PC-3 (cell line): ENCODE results near the gene PCCA. TPM values are rescaled to one million over a fixed set of nuclear protein-coding genes. Genes with fewer than 3 reads are reported as not detected.

ENCODE experiments used
- ATAC-seq: fragments of 200-7000 bp; cut with Tn5 transposase; 2 replicates; pipeline ENCODE4 v1.9.1; 2020; ENCODE audit warnings: mild to moderate bottlenecking, moderate library complexity
- BruUV-seq: library from RNA; stranded (reverse); fragments of 400-500 nt; replicated peaks from 2 replicates; lab custom pipeline; 2021; lab: Mats Ljungman, UMichigan
- CTCF ChIA-PET: fragments of 300-600 bp; sonication (Branson Sonifier 250); formaldehyde crosslinking; loops from one replicate; lab custom pipeline; 2022; ENCODE audit warnings: antibody characterized with exemption; lab: Charles Lee
- POLR2A ChIA-PET: fragments of 300-600 bp; sonication (Branson Sonifier 250); formaldehyde crosslinking; loops from one replicate; lab custom pipeline; 2022; ENCODE audit warnings: antibody characterized with exemption; ENCODE audit not compliant: unreplicated experiment; lab: Charles Lee
- DNase-seq: peaks from one replicate; pipeline ENCODE4 v3.0.0-alpha.2; 2015
- H2AFZ ChIP-seq: fragments of 300-600 bp; sonication (generic); 2 replicates; pipeline ENCODE4 v1.6.0; 2016; ENCODE audit warnings: antibody characterized with exemption, low read length
- H3F3A ChIP-seq: fragments of 300-600 bp; sonication (generic); one replicate; pipeline ENCODE4 v1.6.0; 2017; ENCODE audit warnings: antibody characterized with exemption, low read length, control low read depth, mild to moderate bottlenecking; ENCODE audit not compliant: unreplicated experiment
- H3K27ac ChIP-seq: fragments of 300-600 bp; sonication (generic); 2 replicates; pipeline ENCODE4 v1.5.1; 2016; ENCODE audit warnings: mild to moderate bottlenecking, low read length
- H3K27me3 ChIP-seq: fragments of 300-600 bp; sonication (generic); 2 replicates; pipeline ENCODE4 v1.6.1; 2016; ENCODE audit warnings: low read length, mixed read lengths
- H3K36me3 ChIP-seq: fragments of 300-600 bp; sonication (generic); 2 replicates; pipeline ENCODE4 v1.6.1; 2016; ENCODE audit warnings: low read depth, mixed run types, low read length, mixed read lengths
- H3K4me1 ChIP-seq: fragments of 300-600 bp; sonication (generic); 2 replicates; pipeline ENCODE4 v1.5.1; 2016; ENCODE audit warnings: low read length; ENCODE audit not compliant: insufficient read depth
- H3K4me2 ChIP-seq: fragments of 300-600 bp; sonication (generic); 2 replicates; pipeline ENCODE4 v1.6.0; 2016; ENCODE audit warnings: low read length
- H3K4me3 ChIP-seq: fragments of 300-600 bp; sonication (generic); 2 replicates; pipeline ENCODE4 v1.5.1; 2016; ENCODE audit warnings: mild to moderate bottlenecking, low read length, mixed read lengths
- H3K79me2 ChIP-seq: fragments of 300-600 bp; sonication (generic); 2 replicates; pipeline ENCODE4 v1.6.1; 2017; ENCODE audit warnings: low read length, mixed read lengths
- H3K9ac ChIP-seq: fragments of 300-600 bp; sonication (generic); 2 replicates; pipeline ENCODE4 v1.6.0; 2016; ENCODE audit warnings: mild to moderate bottlenecking, low read length
- H3K9me2 ChIP-seq: fragments of 300-600 bp; sonication (generic); replicated peaks from 2 replicates; pipeline ENCODE4 v1.6.1; 2016; ENCODE audit warnings: mixed run types, low read length, mixed read lengths
- H3K9me3 ChIP-seq: fragments of 300-600 bp; sonication (generic); 2 replicates; pipeline ENCODE4 v1.6.1; 2016; ENCODE audit warnings: low read length, mixed read lengths
- H4K20me1 ChIP-seq: fragments of 300-600 bp; sonication (generic); 2 replicates; pipeline ENCODE4 v1.6.1; 2016; ENCODE audit warnings: low read length, mixed read lengths
- CTCF ChIP-seq: fragments of 300-600 bp; sonication (generic); conservative IDR thresholded peaks from 2 replicates; pipeline ENCODE4 v1.5.1; 2017; ENCODE audit warnings: antibody characterized with exemption, low read depth, mild to moderate bottlenecking, low read length
- EZH2 ChIP-seq: fragments of 300-600 bp; sonication (generic); IDR thresholded peaks from one replicate; pipeline ENCODE4 v1.6.1; 2017; ENCODE audit warnings: antibody characterized with exemption, mild to moderate bottlenecking, low read length; ENCODE audit not compliant: unreplicated experiment
- EZH2phosphoT487 ChIP-seq: fragments of 300-600 bp; sonication (generic); IDR thresholded peaks from 2 replicates; pipeline ENCODE4 v1.6.1; 2018; ENCODE audit warnings: mild to moderate bottlenecking, antibody characterized with exemption, low read length, borderline replicate concordance
- intact Hi-C: fragments of 100-400 bp; cut with micrococcal nuclease; formaldehyde crosslinking; loops from 2 replicates; pipeline ENCODE4 v1.9.0; 2023
- total RNA-seq: library from RNA; depleted of rRNA; stranded (reverse); fragments of >200 nt; gene quantifications from 2 replicates; pipeline ENCODE4 v1.2.3, GENCODE V29; 2014

PCCA gene
- total RNA-seq, 1 experiment from 2014 or later: 10.5 TPM

DNA sequence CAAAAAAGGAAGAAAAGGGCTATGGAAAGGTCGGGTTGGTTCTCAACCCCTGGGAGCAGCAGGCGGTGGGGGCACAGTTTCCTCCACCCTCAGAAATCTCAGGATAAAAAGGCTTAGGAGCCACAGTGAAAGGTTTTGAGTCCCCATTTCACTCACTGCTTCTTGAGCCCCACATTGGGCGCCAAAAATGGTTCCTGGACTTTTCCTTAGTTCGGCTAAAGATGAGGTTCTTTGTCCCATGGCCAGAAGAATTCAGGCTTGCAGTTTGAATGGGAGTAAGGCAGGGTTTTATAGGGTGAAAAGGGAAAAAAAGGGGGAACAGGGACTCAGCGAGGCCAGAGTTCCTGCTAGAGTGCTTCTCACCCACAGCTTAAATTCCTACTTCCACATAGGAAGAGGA lies 320.2 kb downstream of the PCCA start:
- Histone ChIP-seq H4K20me1 (no peaks in the 10 kb centered on the region), H3K36me3 (peaks cover 4% of the 10 kb centered on the region; the same call in 1 of the 2 replicates), H3K4me2 (no peak overlapping the region), H3K9me3 (0 out of 2 replicates have a peak, but pooled peaks cover 9% of the 10 kb centered on the region), H3K27me3 (no peaks in the 10 kb centered on the region), H3K4me1 (no peaks in the 10 kb centered on the region), H3K9ac (no peak overlapping the region), H3K4me3 (no peak overlapping the region), H3K9me2 (no peaks in the 10 kb centered on the region), H3K27ac (no peak overlapping the region), H3F3A (no peaks in the 10 kb centered on the region), H2AFZ (no peak overlapping the region), H3K79me2 (no peaks in the 10 kb centered on the region)
- DNase-seq (no peak), ATAC-seq (no peak)
- ChIA-PET CTCF (no interaction called here), POLR2A (no interaction called here)
- intact Hi-C loops: no loop called here
- no TSS peak for BruUV-seq
- TF ChIP-seq EZH2phosphoT487 (no peak), CTCF (no peak), EZH2 (no peak)

DNA sequence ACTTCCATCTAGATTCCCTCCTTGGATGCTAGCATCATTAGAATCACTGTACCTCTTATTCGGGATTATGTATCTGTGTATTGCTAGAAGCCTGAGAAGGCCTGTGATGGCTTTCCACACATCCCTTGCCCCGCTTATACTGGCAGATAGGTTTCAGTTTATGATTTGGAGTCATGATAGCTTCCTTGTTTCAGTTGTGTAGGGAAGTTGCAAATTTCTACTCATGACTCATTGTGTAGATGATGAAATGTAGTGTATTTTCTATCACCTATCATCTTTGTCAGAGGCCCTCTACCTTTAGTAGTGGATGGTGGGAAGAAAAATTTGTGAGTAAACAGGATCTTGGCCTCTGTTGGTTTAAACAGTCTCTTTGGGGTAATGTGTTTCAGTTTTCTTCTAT lies 334.5 kb downstream of the PCCA start:
- Histone ChIP-seq H3K9ac (no peak overlapping the region), H3K9me2 (no peaks in the 10 kb centered on the region), H3K9me3 (no peaks in the 10 kb centered on the region), H4K20me1 (no peaks in the 10 kb centered on the region), H3K27me3 (no peaks in the 10 kb centered on the region), H3K4me3 (no peak overlapping the region), H3K4me1 (no peaks in the 10 kb centered on the region), H3K27ac (no peak overlapping the region), H3K4me2 (no peak overlapping the region), H3K79me2 (no peaks in the 10 kb centered on the region), H3F3A (no peaks in the 10 kb centered on the region), H2AFZ (no peak overlapping the region), H3K36me3 (no peaks in the 10 kb centered on the region)
- TF ChIP-seq CTCF: no peak
- TF ChIP-seq EZH2phosphoT487: no peak
- TF ChIP-seq EZH2: no peak
- ChIA-PET POLR2A (no interaction called here), CTCF (no interaction called here)
- no peak for ATAC-seq
- intact Hi-C loops: no loop called here
- no peak for DNase-seq
- no TSS peak for BruUV-seq

GRCh38 chr13:100428986-100429385 lies 340.1 kb downstream of the PCCA start:
- ChIA-PET CTCF (no interaction called here), POLR2A (no interaction called here)
- intact Hi-C loops: no loop called here
- ATAC-seq: no peak
- no peak for DNase-seq
- H3K4me1 ChIP-seq: peaks cover 6% of the 10 kb centered on the region
- no peaks in the 10 kb centered on the region for H3K79me2 ChIP-seq
- no peaks in the 10 kb centered on the region for H3K9me2 ChIP-seq
- H3K27ac ChIP-seq: no peak overlapping the region
- H3K9ac ChIP-seq: no peak overlapping the region
- TF ChIP-seq CTCF (no peak), EZH2 (no peak), EZH2phosphoT487 (no peak)
- no peaks in the 10 kb centered on the region for H3F3A ChIP-seq
- H3K4me3 ChIP-seq: no peak overlapping the region
- no TSS peak for BruUV-seq
- no peaks in the 10 kb centered on the region for H3K9me3 ChIP-seq
- no peaks in the 10 kb centered on the region for H3K27me3 ChIP-seq
- H2AFZ ChIP-seq: no peak overlapping the region
- H3K36me3 ChIP-seq: no peaks in the 10 kb centered on the region
- H3K4me2 ChIP-seq: no peak overlapping the region
- no peaks in the 10 kb centered on the region for H4K20me1 ChIP-seq
